Urinary bladder (tissue), 4 donors: ENCODE measurements around the gene MPZL1. TPM values are rescaled to one million over a fixed set of nuclear protein-coding genes. Genes with fewer than 3 reads are reported as not detected.
"Not testable (repeated sequence)": the region's sequence is repeated elsewhere in the genome, so short reads cannot be mapped to it uniquely, and the experiment has no call there.

Experiments used
- DNase-seq: peaks from one replicate; pipeline ENCODE4 v3.0.0-alpha.2; 2015; ENCODE audit errors: extremely low spot score
- H3K27ac ChIP-seq: one replicate; pipeline ENCODE4 v1.5.1; 2013; ENCODE audit warnings: low read depth, mild to moderate bottlenecking, moderate library complexity
- H3K36me3 ChIP-seq: one replicate; pipeline ENCODE4 v1.6.1; 2013; ENCODE audit warnings: mild to moderate bottlenecking, moderate library complexity; ENCODE audit not compliant: insufficient read depth
- H3K4me1 ChIP-seq: one replicate; pipeline ENCODE4 v1.6.1; 2013; ENCODE audit warnings: mild to moderate bottlenecking, moderate library complexity; ENCODE audit not compliant: insufficient read depth
- H3K4me3 ChIP-seq: one replicate; pipeline ENCODE4 v1.5.1; 2013; ENCODE audit warnings: low read depth, low read length
- WGBS: extraction: QIAGEN DNeasy Blood & Tissue Kit; methylation state at CpG from one replicate; pipeline ENCODE4 v1.1.7; 2013; 5-methylcytosine and 5-hydroxymethylcytosine counted together
- polyA plus RNA-seq: library from polyadenylated mRNA; stranded (reverse); fragments of 200-250 nt; gene quantifications from one replicate; pipeline ENCODE4 v1.2.3, GENCODE V29; 2013
- total RNA-seq: library from RNA; depleted of rRNA; stranded (reverse); fragments of >200 nt; gene quantifications from one replicate; pipeline ENCODE4 v1.2.3, GENCODE V29; 2014
- donor health status: healthy with polysubstance abuse.
- donor health status: healthy.

Gene MPZL1
- total and polyA plus RNA-seq, 2 donors, result 79.4 to 154 TPM

GRCh38 chr1:167739752-167740151, 18.0 kb downstream of the MPZL1 start:
- Histone ChIP-seq H3K27ac (no peak overlapping the region), H3K4me1 (no peaks in the 10 kb centered on the region), H3K4me3 (no peak overlapping the region), H3K36me3 (no peaks in the 10 kb centered on the region)
- no peak for DNase-seq
- WGBS, result 44% methylated on average over 3 of the region's 3 CpGs

- not testable (repeated sequence) for DNase-seq, H3K4me1 ChIP-seq, H3K4me3 ChIP-seq, H3K36me3 ChIP-seq, H3K27ac ChIP-seq
- WGBS, result 97% methylated on average over 7 of the region's 7 CpGs
Measured at GRCh38 chr1:167741103-167741502, 19.3 kb downstream of the MPZL1 start.

DNA sequence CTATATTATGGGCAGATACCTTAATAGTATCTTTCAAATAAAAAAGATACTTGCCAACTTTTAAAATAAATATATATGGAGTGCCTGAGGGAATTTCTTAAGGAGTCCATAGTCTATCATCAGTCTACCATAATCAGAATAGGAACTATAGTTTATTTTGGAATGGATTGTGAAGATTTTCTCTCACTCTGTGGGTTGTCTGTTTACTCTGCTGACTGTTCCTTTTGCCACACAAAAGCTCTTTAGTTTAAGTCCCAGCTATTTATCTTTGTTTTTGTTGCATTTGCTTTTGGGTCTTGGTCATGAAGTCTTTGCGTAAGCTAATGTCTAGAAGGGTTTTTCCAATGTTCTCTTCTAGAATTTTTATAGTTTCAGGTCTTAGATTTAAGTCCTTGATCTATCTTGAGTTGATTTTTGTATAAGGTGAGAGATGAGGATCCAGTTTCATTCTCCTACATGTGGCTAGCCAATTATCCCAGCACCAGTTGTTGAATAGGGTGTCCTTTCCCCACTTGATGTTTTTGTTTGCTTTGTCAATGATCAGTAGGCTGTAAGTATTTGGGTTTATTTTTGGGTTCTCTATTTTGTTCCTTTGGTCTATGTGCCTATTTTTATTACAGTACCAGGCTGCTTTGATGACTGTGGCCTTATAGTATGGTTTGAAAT, 20.7 kb downstream of the MPZL1 start:
- H3K27ac ChIP-seq, DNase-seq, H3K4me1 ChIP-seq, H3K36me3 ChIP-seq, H3K4me3 ChIP-seq: not testable (repeated sequence)
- WGBS, result 95% methylated on average over 1 of the region's 1 CpG

- 93% methylated on average over 3 of the region's 3 CpGs for WGBS
- no peaks in the 10 kb centered on the region for H3K36me3 ChIP-seq
- DNase-seq, result no peak
- H3K4me1 ChIP-seq, result peaks cover 2% of the 10 kb centered on the region
- H3K4me3 ChIP-seq, result no peak overlapping the region
- no peak overlapping the region for H3K27ac ChIP-seq
Measured at GRCh38 chr1:167744901-167745300, 23.1 kb downstream of the MPZL1 start.

GRCh38 chr1:167746013-167746672, 24.4 kb downstream of the MPZL1 start:
- 79% methylated on average over 5 of the region's 5 CpGs for WGBS
- H3K4me1 ChIP-seq, result peaks cover 2% of the 10 kb centered on the region
- no peak overlapping the region for H3K4me3 ChIP-seq
- H3K36me3 ChIP-seq, result no peaks in the 10 kb centered on the region
- no peak for DNase-seq
- no peak overlapping the region for H3K27ac ChIP-seq

GRCh38 chr1:167746988-167747655, 25.3 kb downstream of the MPZL1 start:
- 81% methylated on average over 7 of the region's 7 CpGs for WGBS
- H3K4me3 ChIP-seq, result no peak overlapping the region
- no peak for DNase-seq
- H3K4me1 ChIP-seq, result peaks cover 2% of the 10 kb centered on the region
- H3K36me3 ChIP-seq, result no peaks in the 10 kb centered on the region
- H3K27ac ChIP-seq, result no peak overlapping the region

DNA sequence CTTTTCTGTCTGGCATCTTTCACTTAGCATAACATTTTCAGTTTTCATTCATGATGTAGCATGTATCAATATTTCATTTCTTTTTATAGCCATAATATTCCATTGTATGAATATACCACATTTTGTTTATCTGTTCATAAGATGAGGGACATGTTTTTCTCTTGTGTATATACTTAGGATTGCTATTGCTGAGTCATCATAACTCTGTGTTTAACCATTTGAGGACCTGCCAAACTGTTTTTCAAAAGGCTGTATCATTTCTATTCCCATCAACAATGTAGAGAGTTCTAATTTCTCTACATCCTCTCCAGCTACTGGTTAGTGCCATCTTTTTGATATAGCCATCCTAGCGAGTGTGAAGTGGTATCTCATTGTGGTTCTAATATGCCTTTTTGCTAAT, 26.2 kb downstream of the MPZL1 start:
- WGBS, result 98% methylated on average over 1 of the region's 1 CpG
- no peaks in the 10 kb centered on the region for H3K36me3 ChIP-seq
- H3K4me3 ChIP-seq, result no peak overlapping the region
- H3K4me1 ChIP-seq, result peaks cover 2% of the 10 kb centered on the region
- no peak for DNase-seq
- no peak overlapping the region for H3K27ac ChIP-seq

- DNase-seq, result no peak
- Histone ChIP-seq H3K27ac (no peak overlapping the region), H3K4me1 (peaks cover 2% of the 10 kb centered on the region), H3K36me3 (no peaks in the 10 kb centered on the region), H3K4me3 (no peak overlapping the region)
Measured at GRCh38 chr1:167748906-167749305, 27.1 kb downstream of the MPZL1 start.

DNA sequence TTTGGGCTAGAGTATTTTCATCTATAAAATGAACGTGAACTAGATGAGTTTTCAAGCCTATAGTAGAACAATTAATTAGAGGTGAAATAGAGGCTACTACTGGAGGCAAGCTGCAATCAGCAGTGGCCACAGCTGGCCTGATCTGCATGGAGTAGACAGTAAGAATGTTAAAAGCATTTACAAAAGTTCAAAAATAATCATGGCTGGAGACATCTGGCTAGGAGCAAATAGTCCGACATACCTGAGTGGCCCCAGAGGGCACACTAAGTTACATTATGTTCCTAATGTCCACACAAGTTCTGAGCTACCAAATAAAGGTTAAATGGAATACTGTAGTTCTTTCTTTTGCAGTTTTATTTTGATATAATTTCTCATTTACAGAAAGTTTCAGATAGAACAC, 28.0 kb downstream of the MPZL1 start:
- Histone ChIP-seq H3K4me3 (no peak overlapping the region), H3K4me1 (peaks cover 2% of the 10 kb centered on the region), H3K27ac (no peak overlapping the region), H3K36me3 (no peaks in the 10 kb centered on the region)
- no peak for DNase-seq
- WGBS, result 71% methylated on average over 2 of the region's 2 CpGs

GRCh38 chr1:167750641-167751040, 28.9 kb downstream of the MPZL1 start:
- Histone ChIP-seq H3K4me1 (peaks cover 2% of the 10 kb centered on the region), H3K4me3 (no peak overlapping the region), H3K36me3 (no peaks in the 10 kb centered on the region), H3K27ac (no peak overlapping the region)
- DNase-seq, result no peak
- WGBS, result 97% methylated on average over 2 of the region's 2 CpGs

DNA sequence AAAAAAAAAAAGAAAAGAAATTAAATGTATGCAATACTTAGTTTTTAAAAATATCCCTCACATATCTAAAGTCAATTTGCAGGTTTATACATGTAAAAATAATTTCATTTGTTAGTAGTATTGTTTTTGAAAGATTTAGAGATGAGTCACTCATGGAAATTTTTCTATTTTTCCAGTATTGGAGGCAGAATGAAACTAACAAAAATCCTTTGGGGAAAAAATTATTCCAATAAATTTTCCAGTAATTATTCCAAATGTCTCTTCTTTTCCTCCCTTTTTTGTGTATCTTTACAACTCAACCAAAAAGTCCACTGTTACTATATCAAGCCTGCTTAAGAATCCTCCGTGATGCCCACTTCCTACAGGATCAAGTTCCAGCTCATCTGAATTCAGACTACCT, 29.9 kb downstream of the MPZL1 start:
- no peak for DNase-seq
- H3K4me1 ChIP-seq, result peaks cover 2% of the 10 kb centered on the region

GRCh38 chr1:167752219-167752985, 30.6 kb downstream of the MPZL1 start:
- Histone ChIP-seq H3K27ac (no peak overlapping the region), H3K4me1 (peaks cover 2% of the 10 kb centered on the region), H3K36me3 (no peaks in the 10 kb centered on the region), H3K4me3 (no peak overlapping the region)
- DNase-seq, result no peak

More for the DNA sequence above, 29.9 kb downstream of the MPZL1 start:
- H3K4me3 ChIP-seq, result no peak overlapping the region
- 79% methylated on average over 1 of the region's 1 CpG for WGBS
- no peaks in the 10 kb centered on the region for H3K36me3 ChIP-seq
- H3K27ac ChIP-seq, result no peak overlapping the region

- H3K36me3 ChIP-seq, result no peaks in the 10 kb centered on the region
- H3K4me3 ChIP-seq, result no peak overlapping the region
- WGBS, result 54% methylated on average over 3 of the region's 3 CpGs
- no peak overlapping the region for H3K27ac ChIP-seq
- H3K4me1 ChIP-seq, result peaks cover 2% of the 10 kb centered on the region
- no peak for DNase-seq
Measured at GRCh38 chr1:167755654-167756053, 33.9 kb downstream of the MPZL1 start.
